Stimulated activated CD4-positive, alpha-beta T cell treated with anti-CD3 and anti-CD28 coated beads, Interleukin-15, amount 100 ng/mL, for 48 hours (primary cell): Measurements from ENCODE around the gene CD46.
"Not testable (repeated sequence)": the region's sequence is repeated elsewhere in the genome, so short reads cannot be mapped to it uniquely, and the experiment has no call there.

Source experiments
- DNase-seq, 2 donors: peaks; one replicate each; pipeline ENCODE4 v3.0.0-alpha.2; 2020; ENCODE audit warnings: low read depth in 2 of 2

Gene CD46

GRCh38 chr1:207751463-207751789, 428 bp upstream of the CD46 start:
- DNase-seq = not testable (repeated sequence)

GRCh38 chr1:207752456-207752998, 673 bp downstream of the CD46 start:
- DNase-seq = peak in 1 of 2 donors; percentile 7

- DNase-seq = no peak
These were observed 1.8 kb downstream of the CD46 start for GRCh38 chr1:207753611-207754010.

- DNase-seq = no peak
These were observed 2.2 kb downstream of the CD46 start for GRCh38 chr1:207754011-207754410.

- no peak for DNase-seq
These were observed 3.3 kb downstream of the CD46 start for GRCh38 chr1:207754974-207755700.

- no peak for DNase-seq
These were observed 4.2 kb downstream of the CD46 start for GRCh38 chr1:207755846-207756693.

GRCh38 chr1:207762622-207763021, 10.8 kb downstream of the CD46 start:
- no peak for DNase-seq

- DNase-seq = no peak
These were observed 11.2 kb downstream of the CD46 start for GRCh38 chr1:207763091-207763490.

GRCh38 chr1:207763972-207764371, 12.1 kb downstream of the CD46 start:
- DNase-seq = no peak

GRCh38 chr1:207766569-207766968, 14.7 kb downstream of the CD46 start:
- DNase-seq = no peak

- not testable (repeated sequence) for DNase-seq
These were observed 18.7 kb downstream of the CD46 start for GRCh38 chr1:207770514-207770913.

- DNase-seq = not testable (repeated sequence)
These were observed 24.2 kb downstream of the CD46 start for GRCh38 chr1:207776045-207776444.

- DNase-seq = not testable (repeated sequence)
These were observed 25.6 kb downstream of the CD46 start for GRCh38 chr1:207777412-207777811.

GRCh38 chr1:207779008-207779407, 27.2 kb downstream of the CD46 start:
- DNase-seq = no peak

GRCh38 chr1:207781312-207781711, 29.5 kb downstream of the CD46 start:
- no peak for DNase-seq

- no peak for DNase-seq
These were observed 35.9 kb downstream of the CD46 start for GRCh38 chr1:207787776-207788175.

- no peak for DNase-seq
These were observed 37.5 kb downstream of the CD46 start for GRCh38 chr1:207789386-207789785.

GRCh38 chr1:207789792-207790787, 38.2 kb downstream of the CD46 start:
- DNase-seq = no peak

- DNase-seq = no peak
These were observed 39.4 kb downstream of the CD46 start for GRCh38 chr1:207791290-207791689.

- no peak for DNase-seq
These were observed 41.5 kb downstream of the CD46 start for GRCh38 chr1:207793327-207793726.

GRCh38 chr1:207794861-207795260, 43.0 kb downstream of the CD46 start:
- DNase-seq = no peak
